WERI-Rb-1 (cell line): Measurements from ENCODE around the gene ATP6V0D1.
"Not testable (repeated sequence)": the region's sequence is repeated elsewhere in the genome, so short reads cannot be mapped to it uniquely, and the experiment has no call there.

Experiments
- DNase-seq: peaks from one replicate; pipeline ENCODE4 v3.0.0-alpha.2; 2020
- H3K27ac ChIP-seq: fragments of 250-450 bp; sonication (Bioruptor Pico); 2 replicates; pipeline ENCODE4 v1.5.1; 2020; ENCODE audit warnings: mild to moderate bottlenecking, moderate library complexity
- H3K27me3 ChIP-seq: fragments of 250-450 bp; sonication (Bioruptor Pico); 2 replicates; pipeline ENCODE4 v1.5.1; 2021; ENCODE audit warnings: mild to moderate bottlenecking, low read depth, moderate library complexity; ENCODE audit not compliant: insufficient read depth, severe bottlenecking
- H3K36me3 ChIP-seq: fragments of 250-450 bp; sonication (Bioruptor Pico); 2 replicates; pipeline ENCODE4 v1.5.1; 2020; ENCODE audit warnings: mild to moderate bottlenecking, moderate library complexity
- H3K4me3 ChIP-seq: 2 replicates; pipeline ENCODE4 v1.5.1; 2011; ENCODE audit warnings: low read depth, mild to moderate bottlenecking, control low read depth, low read length
- H3K9me3 ChIP-seq: fragments of 250-450 bp; sonication (Bioruptor Pico); 2 replicates; pipeline ENCODE4 v1.5.1; 2021; ENCODE audit warnings: mild to moderate bottlenecking, moderate library complexity; ENCODE audit not compliant: severe bottlenecking
- TF ChIP-seq, protein P1 (sequence below): IDR thresholded peaks from 2 replicates; pipeline ENCODE4 v1.5.1; 2011; ENCODE audit warnings: low read depth, mild to moderate bottlenecking, control low read depth, inconsistent platforms, low read length

The ATP6V0D1 gene

DNA sequence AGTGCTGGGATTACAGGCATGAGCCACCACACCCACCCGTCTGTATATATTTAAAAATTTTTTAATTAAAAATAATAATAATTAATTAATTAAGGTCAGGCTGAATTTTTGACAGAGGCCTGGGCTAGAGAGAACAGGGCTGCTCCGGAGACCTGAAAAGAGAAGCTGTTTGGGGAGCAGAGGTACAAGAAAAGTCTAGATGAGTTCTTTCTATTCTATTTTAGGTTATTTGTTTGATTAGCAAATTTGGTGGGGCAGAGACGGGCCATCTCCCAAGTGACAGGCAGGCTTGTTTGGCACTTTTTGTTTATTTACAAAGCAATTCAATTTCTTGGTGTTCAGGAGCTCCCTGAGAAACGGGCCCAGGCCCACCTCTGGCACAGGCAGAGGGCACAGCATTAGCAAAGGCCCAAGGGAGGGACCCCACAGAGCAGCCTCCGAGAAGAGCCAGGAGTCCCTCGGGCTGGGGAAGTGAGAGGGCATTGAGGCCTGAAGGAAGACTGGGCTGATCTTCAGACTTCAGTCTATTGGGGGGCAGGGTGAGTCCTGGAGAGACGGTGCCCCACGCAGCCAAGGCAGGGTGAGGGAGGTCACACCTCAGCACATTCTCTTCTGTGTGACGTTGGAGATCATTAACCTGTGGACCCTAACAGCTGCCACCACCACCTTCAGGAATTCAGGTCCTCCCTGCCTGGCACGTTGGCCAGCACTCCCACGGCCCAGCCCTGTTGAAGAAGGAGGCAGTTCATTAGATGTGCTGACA is 36.9 kb upstream of the ATP6V0D1 start:
- Histone ChIP-seq H3K9me3 (no peaks in the 10 kb centered on the region), H3K36me3 (no peaks in the 10 kb centered on the region), H3K27ac (no peak overlapping the region), H3K27me3 (no peaks in the 10 kb centered on the region), H3K4me3 (no peak overlapping the region)
- TF ChIP-seq, protein P1, sequence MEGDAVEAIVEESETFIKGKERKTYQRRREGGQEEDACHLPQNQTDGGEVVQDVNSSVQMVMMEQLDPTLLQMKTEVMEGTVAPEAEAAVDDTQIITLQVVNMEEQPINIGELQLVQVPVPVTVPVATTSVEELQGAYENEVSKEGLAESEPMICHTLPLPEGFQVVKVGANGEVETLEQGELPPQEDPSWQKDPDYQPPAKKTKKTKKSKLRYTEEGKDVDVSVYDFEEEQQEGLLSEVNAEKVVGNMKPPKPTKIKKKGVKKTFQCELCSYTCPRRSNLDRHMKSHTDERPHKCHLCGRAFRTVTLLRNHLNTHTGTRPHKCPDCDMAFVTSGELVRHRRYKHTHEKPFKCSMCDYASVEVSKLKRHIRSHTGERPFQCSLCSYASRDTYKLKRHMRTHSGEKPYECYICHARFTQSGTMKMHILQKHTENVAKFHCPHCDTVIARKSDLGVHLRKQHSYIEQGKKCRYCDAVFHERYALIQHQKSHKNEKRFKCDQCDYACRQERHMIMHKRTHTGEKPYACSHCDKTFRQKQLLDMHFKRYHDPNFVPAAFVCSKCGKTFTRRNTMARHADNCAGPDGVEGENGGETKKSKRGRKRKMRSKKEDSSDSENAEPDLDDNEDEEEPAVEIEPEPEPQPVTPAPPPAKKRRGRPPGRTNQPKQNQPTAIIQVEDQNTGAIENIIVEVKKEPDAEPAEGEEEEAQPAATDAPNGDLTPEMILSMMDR: no peak
- DNase-seq: no peak

DNA sequence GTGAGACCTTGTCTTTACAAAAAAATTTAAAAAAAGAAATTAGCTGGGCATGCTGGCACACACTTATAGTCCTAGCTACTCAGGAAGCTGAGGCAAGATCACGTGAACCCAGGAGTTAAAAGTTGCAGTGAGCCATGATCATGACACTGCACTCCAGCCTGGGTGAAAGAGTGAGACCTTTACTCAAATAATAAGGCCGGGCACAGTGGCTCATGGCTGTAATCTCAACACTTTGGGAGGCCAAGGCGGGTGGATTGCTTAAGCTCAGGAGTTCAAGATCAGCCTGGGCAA is 36.1 kb upstream of the ATP6V0D1 start:
- H3K27me3 ChIP-seq: no peaks in the 10 kb centered on the region
- no peak for DNase-seq
- no peak overlapping the region for H3K4me3 ChIP-seq
- H3K27ac ChIP-seq: no peak overlapping the region
- no peaks in the 10 kb centered on the region for H3K36me3 ChIP-seq
- H3K9me3 ChIP-seq: no peaks in the 10 kb centered on the region
- TF ChIP-seq, protein P1: no peak

DNA sequence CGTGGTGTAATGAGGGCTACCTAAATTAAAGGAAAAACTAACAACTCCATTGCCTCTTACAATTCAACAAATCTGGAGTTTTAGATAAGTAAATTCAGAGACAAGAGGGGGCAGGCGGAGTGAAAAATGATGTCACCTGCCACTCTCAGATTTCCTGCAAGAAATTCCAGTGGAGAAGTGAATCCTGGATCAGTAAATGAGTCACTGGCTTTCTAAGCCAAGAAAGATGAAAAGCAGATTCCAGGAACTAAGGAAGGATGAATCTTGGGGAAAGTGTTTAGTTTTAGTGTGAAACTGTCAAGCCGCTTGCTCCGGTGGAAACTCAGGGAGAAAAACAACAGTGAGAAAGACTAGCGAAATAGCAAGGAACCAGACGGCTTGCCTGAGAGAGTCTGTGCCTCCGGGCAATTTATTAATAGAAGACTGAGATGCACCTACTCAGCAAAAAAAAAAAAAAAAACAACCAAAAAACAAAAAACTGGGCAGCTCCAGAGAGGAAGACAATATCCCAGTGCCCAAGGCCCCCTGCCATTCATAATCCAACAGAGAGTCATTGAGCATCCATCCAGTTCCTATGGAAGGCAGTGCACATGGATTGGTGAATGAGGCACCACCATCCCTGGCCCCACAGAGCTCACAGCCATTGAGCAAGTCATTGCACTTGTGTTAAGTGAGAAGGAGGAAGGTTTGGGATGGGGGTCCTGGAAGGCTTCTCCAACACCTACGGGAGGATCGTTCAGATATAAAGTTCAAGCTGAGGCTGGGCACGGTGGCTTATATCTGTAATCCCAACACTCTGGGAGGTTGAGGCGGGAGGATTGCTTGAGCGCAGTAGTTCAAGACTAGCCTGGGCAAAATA is 35.6 kb upstream of the ATP6V0D1 start:
- Histone ChIP-seq H3K27me3 (no peaks in the 10 kb centered on the region), H3K9me3 (no peaks in the 10 kb centered on the region), H3K27ac (no peak overlapping the region), H3K4me3 (no peak overlapping the region), H3K36me3 (no peaks in the 10 kb centered on the region)
- DNase-seq: no peak
- TF ChIP-seq, protein P1: no peak

DNA sequence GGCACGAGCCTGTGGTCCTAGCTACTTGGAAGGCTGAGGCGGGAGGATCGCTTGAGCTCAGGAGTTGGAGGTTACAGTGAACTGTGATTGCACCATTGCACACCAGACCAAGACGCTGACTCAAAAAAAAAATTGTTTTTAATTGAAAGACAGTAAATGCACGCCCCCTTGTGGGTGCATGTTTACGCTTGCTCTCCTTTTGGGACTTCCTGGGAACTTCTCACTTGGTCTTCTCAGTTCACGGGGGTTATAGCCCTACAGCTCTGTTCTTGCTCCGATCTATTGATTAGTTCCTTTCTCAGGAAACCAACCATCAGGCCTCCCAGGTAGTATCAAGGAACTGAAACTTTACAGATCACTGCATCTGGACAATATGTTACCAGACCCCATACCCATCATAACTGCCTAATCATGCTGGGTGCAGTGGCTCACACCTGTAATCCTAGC is 33.4 kb upstream of the ATP6V0D1 start:
- TF ChIP-seq, protein P1: peak; percentile 63
- H3K36me3 ChIP-seq: no peaks in the 10 kb centered on the region
- peak; percentile 76 for DNase-seq
- no peak overlapping the region for H3K4me3 ChIP-seq
- H3K27ac ChIP-seq: no peak overlapping the region
- H3K9me3 ChIP-seq: no peaks in the 10 kb centered on the region
- no peaks in the 10 kb centered on the region for H3K27me3 ChIP-seq

DNA sequence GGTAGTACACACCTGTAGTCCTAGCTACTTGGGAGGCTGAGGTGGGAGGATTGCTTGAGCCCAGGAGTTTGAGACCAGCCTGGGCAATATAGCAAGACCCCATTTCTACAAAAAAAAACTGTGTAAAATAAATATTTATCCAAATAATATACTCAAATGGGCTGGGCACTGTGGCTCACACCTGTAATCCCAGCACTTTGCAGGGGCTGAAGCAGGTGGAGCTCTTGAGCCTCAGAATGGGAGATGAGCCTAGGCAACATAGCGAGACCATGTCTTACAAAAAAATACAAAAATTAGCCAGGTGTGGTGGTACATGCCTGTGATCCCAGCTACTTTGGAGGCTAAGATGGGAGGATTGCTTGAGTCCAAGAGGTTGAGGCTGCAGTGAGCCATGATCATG is 32.9 kb upstream of the ATP6V0D1 start:
- not testable (repeated sequence) for H3K9me3 ChIP-seq, H3K36me3 ChIP-seq, DNase-seq, H3K27ac ChIP-seq, H3K27me3 ChIP-seq, H3K4me3 ChIP-seq

DNA sequence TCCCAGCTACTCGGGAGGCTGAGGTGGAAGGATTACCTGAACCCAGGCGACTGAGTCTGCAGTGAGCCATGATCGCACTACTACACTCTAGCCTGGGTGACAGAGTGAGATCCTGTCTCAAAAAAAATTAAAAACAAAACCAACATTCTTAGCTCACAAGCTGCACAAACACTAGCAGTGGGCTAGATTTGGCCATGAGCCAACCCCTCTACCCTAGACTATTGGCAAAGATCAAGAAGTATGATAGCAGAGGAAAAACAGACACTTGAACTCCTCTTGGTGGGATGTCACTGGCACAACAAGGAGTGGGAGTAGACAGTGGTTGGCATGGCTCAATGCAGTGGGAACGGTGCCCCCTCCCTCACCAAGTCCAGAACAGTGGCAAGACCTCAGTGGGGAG is 28.1 kb upstream of the ATP6V0D1 start:
- no peak for DNase-seq
- TF ChIP-seq, protein P1: no peak

More for the DNA sequence above, 28.1 kb upstream of the ATP6V0D1 start:
- H3K9me3 ChIP-seq: no peaks in the 10 kb centered on the region
- H3K36me3 ChIP-seq: no peaks in the 10 kb centered on the region
- H3K27ac ChIP-seq: no peak overlapping the region
- no peak overlapping the region for H3K4me3 ChIP-seq
- H3K27me3 ChIP-seq: no peaks in the 10 kb centered on the region
